GM18909 (cell line): Measurements from ENCODE around the gene CERS4.
A peak's percentile ranks its signal among the peaks of the same experiment; 100 is the strongest.
"Not testable (repeated sequence)": the region's sequence is repeated elsewhere in the genome, so short reads cannot be mapped to it uniquely, and the experiment has no call there.

Experiments
- ATAC-seq: cut with Tn5 transposase; IDR thresholded peaks from one replicate; pipeline ENCODE4 v1.9.1; 2021; ENCODE audit warnings: mild to moderate bottlenecking; ENCODE audit not compliant: unreplicated experiment, poor library complexity

Gene CERS4

DNA sequence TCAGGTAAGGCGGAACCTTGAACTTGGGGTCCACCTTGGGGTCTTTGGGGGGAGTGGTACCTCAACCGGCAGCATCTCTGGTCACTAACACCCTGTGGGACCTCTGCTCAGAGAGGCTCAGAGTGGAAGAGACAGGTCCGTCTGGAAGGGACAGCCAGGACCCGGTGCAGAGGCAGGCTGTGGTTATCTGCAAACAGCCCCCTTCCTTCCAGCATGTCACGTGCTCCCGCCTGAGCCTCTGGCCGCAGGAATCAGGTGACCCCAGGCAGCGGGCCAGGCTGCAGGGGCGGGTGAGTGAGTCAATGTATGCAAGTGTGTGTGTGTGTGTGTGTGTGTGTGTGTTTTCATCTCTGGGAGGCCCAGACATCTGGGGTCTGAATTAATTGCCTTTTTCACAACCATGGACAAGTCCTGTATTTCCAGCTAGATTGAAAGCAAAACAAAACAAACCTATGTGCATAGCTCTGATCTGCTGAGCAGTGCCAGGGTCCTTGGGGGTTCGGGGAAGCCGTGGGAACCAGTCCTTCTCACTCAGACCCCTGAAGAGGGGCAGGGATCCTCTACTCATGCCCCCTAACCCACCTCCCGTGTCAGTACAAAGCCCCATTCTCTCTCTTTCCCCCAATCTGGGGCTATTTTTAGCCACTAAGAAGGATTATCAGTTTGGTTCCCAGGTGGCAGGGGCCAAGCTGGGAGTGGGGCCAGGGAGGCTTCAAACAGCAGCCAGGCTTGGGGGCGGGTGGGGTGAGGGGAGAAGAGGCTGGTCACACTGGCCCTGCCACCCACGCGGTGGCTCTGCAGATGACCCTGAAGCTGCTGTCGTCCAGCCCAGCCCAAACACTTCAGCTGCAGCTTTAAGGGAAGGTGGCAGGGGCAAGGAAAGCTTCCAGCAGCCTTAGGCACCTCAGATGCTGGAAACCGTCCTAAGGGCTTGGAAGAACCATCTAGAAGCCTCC, 31.4 kb downstream of the CERS4 start:
- ATAC-seq = peak; percentile 80

DNA sequence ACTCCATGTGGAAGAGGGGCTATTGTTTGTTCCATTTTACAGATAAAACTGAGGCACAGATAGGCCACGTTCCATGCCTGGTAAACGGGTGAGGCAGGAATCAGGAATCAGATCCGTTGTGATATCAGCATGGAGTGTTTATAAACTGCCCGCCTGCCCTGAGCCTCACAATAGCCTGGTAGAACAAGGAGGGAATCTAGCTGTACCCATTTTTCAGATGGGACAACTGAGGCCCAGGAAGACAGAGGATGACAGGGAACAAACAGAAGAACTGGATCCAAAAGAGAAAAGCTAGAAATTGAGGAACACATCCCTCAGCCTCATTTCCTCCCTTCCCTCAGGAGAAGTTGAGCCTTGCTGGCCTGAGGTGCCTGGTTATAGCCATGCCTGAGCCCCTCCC, 32.5 kb downstream of the CERS4 start:
- no peak for ATAC-seq

DNA sequence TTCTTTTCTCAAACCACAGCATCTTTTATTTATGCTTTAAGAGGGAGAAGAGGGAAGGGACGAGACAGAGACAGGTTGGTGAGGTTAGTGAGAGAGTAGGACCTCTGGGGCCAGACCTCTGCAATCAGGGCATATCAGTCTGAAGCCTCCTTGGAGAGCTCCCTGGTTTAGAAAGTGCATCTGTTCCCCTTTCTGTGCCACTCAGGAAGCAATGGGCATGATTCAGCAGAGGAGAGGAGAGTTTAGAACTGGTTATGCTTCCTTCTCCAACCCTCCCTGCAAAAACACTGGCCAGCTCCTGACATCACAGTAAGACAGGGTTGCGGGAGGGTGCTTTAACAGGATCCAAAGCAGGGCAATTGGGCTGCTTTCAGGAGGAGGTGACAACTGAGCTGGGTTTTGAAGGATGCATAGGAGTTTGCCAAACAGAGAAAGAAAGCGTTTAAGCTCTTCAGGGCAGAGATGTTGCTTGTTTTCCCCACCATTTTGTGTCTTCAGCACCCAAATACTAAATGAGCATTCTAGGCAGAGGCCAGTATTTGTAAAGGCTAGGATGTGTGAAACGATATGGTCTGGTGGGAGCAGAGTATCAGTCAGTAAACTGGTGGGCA, 33.1 kb downstream of the CERS4 start:
- ATAC-seq = no peak

DNA sequence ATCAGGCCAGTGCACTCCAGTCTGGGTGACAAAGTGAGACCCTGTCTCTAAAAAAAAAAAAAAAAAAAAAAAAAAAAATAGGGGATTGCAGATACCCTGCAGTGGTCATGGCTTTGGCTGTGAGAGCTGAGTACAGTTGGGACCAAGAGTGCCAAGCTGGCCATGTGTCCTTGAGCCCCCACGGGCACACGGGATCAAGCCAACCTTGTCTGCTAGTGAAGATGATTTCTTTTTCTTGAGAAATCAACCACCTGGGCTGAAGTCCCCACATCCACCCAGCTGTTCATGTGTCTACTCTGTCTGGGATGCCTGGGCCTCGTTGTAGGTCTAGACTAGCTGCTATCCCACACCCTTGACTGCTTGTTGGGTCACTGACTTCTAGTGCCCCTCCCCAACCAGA, 34.0 kb downstream of the CERS4 start:
- no peak for ATAC-seq

DNA sequence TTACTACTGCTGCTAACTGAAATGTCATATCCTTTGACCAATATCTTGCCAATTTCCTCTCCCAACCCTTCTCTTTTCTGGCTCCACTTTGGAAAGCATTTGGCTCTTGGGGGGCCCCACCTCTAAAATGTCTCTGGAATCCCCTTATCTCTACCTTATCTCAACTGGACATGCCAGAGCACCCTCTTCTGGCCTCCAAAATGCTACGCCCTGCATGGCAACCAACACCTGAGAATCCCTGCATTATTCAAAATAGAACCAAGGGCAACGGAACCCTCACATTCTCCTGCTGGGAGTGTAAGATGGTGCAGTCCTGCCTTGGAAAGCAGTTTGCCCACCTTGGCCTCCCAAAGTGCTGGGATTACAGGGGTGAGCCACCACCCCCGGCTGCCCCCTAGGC, 35.3 kb downstream of the CERS4 start:
- ATAC-seq = no peak

DNA sequence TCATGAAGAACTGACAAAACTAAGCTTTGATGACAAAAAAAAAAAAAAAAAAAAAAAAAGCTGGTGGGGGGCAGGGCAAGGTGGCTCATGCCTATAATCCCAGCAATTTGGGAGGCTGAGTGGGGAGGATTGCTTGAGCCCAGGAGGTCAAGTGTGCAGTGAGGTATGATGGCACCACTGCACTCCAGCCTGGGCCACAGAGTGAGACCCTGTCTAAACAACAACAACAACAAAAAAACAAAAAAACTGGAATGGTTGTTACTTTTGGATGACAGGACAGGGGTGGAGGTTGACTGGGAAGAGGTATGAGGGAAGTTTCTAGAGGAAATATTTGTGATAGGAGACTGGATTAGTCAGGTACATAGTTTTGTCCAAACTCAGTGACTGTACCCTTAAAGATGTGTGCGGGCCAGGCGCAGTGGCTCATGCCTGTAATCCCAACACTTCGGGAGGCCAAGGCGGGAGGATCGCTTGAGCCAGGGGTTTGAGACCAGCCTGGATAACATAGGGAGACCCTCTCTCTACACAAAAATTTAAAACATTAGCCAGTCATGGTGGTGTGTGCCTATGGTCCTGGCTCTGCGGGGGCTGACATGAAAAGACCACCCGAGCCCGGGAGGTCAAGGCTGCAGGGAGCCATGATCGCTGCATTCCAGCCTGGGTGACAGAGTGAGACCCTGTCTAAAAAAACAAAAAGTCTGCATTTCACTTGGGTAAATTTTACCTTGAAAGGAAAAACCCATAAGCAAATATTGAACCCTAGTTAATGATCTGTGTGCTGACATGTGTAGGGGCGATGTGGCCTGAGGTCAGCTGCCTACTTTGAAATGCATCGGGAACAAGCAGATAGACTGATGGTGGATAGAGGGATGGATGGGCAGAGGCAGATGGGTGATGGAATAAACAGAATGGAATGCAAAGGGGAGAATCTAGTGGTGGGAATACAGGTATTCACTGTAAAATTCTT, 37.0 kb downstream of the CERS4 start:
- ATAC-seq = no peak

DNA sequence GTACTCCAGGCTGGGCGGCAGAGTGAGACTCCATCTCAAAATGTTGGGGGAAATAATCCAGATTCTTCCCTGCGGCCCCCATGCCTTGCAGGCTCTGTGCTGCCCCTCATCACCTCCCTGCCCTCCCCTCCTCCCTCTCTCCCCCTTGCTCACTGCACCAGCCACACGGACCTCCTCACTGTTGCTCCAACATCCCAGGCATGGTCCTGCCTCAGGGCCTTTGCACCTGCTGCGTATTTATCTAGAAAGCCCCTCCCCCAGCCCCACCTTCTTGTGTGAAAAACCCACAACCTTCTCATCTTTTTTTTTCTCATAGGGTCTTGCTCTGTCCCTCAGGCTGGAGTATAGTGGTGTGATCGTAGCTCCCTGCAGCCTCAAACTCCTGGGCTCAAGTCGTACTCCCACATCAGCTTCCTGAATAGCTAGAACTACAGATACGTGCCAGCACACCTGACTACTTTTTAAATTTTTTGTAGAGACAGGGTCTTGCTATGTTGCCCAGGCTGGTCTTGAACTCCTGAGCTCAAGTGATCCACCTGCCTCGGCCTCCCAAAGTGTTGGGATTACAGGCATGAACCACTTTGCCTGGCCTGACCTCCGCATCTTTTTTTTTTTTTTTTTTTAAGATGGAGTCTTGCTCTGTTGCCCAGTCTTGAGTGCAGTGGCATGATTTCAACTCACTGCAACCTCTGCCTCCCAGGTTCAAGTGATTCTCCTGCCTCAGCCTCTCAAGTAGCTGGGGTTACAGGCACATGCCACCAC, 38.1 kb downstream of the CERS4 start:
- ATAC-seq = not testable (repeated sequence)

DNA sequence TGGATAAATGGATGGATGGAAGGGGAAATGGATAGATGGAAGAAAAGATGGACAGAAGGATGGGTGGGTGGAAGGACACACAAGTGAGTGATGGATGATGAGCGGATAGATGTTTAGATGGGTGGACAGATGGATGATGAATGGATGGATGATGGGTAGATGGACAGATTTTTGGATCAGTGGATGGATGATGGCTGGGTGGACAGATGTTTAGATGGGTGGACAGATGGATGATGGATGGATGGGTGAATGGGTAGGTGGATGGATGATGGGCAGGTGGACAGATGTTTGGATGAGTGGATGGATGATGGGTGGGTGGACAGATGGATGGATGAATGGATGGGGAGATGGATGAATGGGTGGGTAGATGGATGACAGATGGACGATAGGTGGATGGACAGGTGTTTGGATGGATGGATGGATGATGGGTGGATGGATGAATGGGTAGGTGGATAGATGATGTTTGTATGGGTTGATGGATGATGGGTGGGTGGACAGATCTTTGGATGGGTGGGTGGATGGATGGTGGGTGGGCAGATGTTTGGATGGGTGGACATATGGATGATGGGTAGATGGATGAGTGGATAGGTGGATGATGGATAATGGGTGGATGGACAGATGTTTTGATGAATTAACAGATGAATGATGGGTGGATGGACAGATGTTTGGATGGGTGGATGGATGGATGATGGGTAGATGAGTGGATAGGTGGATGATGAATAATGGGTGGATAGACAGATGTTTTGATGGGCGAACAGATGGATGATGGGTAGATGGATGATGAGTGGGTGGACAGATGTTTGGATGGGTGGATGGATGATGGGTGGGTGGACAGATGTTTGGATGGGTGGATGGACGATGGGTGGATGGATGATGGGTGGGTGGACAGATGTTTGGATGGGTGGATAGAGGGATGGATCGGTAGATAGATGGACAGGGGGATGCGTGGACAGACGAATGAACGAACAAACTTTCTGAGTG, 39.5 kb downstream of the CERS4 start:
- no peak for ATAC-seq

DNA sequence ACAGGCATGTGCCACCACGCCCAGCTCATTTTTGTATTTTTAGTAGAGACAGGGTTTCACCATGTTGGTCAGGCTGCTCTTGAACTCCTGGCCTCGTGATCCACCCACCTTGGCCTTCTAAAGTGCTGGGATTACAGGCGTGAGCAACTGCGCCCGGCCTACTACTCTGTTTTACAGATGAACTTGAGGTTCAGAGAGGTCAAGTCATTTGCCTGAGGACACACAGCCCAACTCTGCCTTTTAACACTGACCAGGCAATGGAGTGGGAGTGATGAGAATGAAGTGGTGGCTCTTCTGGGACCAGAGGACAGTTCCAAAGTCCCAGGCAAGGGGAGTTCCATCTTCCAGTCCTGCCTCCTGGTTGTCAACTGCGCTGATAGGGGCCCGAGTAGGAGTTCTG, 41.4 kb downstream of the CERS4 start:
- ATAC-seq = no peak

DNA sequence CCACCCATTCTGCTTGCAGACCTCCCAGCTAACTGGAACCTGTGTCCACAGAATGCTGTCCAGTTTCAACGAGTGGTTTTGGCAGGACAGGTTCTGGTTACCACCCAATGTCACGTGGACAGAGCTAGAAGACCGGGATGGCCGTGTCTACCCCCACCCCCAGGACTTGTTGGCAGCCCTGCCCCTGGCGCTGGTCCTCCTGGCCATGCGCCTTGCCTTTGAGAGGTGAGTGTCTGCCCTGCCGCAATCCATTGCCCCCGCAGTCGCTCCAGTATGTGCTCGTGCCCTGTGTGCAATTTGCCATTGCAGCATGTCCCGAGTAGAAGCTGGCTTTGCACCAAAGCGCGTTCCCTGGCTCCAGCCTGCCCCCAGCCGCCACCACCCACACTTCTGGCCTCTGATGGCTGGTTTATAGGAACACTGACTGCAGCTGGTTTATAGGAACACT, 41.9 kb downstream of the CERS4 start:
- no peak for ATAC-seq

DNA sequence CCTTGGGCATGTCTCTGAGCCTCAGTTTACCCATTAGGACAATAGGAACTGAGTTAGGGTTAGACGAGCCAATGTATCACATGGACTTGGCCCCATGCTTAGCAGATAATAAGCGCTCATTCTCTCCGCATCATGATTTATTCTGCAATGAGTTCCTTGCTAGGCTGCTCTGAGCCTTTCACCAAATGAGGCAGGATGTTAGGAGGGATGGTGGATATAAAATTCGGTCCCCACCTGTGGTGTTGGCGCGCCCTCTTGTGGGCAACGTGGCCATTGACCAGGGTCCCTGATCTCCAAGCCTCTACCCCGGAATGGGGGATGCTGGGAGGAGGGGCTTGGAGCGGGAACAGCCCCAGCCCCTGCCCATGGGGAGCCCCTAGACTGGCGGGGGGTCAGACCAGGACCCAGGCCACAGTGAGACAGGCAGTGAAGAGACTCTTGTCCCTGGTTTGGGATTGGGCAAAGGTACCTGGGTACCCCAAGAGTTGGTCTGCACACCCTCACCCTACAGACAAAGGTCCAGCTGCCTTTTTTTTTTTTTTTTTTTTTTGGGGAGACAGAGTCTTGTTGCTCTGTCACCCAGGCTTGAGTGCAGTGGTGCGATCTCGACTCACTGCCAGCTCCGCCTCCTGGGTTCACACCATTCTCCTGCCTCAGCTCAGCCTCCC, 43.9 kb downstream of the CERS4 start:
- peak; percentile 56 for ATAC-seq

DNA sequence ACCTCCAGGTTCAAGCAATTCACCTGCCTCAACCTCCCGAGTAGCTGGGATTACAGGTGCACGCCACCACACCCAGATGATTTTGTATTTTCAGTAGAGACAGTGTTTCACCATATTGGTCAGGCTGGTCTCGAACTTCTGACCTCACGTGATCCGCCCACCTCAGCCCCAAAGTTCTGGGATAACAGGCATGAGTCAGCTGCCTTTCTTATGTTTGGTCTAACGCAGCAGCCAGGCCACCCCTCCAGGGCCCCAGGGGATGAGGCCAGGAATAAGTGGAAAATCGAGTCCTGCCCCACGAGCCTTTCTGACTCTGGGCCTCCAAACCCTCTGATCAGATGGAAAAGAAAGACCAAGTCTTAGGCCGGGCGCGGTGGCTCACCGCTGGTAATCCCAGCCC, 44.5 kb downstream of the CERS4 start:
- ATAC-seq = no peak

DNA sequence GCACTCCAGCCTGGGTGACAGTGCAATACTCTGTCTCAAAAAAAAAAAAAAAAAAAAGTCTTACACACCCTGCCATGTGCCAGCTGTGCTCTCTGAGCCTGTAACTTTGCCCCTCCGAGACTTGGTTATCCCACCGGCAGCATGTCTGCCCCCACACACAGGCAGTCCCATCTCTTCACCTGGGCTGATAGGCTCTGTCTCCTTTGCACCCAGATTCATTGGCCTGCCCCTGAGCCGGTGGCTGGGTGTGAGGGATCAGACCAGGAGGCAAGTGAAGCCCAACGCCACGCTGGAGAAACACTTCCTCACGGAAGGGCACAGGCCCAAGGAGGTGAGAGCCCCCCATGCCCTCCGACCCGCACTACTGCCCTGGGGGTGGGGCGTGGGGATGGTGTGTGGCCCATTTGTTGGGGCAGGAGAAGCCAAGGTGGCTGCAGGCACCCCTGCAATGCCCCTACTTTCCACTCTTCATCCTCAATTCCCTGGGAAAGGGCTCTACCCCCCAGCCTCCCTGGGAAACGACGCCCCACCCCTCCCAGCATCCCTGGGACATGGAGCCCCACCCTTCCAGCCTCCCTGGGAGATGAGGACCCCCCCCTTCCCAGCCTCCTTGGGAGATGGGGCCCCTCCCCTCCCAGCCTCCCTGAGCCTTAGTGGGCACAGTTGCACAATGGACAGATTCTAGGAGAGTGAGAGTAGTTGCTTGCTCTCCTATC, 45.3 kb downstream of the CERS4 start:
- ATAC-seq = no peak

DNA sequence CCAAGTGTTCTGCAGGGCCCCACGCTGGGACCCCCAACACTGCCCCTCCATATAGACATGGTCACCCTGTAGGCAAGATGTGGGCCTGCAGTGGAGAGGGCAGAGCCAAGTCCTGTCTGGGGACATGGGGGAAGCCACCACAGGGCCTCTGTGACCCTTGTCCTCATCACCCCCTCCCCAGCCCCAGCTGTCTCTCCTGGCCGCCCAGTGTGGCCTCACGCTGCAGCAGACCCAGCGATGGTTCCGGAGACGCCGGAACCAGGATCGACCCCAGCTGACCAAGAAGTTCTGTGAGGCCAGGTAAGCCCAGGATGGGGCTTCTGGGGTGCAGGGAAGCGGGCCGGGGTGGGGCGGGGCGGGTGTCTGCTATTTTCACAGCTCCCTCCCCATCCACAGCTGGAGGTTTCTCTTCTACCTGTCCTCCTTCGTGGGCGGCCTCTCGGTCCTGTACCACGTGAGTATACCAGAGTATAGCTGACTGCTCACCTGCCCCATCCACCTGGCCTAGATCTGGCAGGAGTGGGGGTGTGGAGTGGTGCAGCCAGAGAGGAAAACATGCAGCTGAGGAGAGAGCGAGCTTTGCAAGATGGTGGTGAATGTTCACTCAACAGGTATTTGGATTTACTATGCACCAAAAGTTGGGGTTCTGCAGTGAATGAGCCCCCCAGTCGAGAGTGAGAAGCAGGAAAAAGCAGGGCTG, 46.4 kb downstream of the CERS4 start:
- ATAC-seq = no peak

DNA sequence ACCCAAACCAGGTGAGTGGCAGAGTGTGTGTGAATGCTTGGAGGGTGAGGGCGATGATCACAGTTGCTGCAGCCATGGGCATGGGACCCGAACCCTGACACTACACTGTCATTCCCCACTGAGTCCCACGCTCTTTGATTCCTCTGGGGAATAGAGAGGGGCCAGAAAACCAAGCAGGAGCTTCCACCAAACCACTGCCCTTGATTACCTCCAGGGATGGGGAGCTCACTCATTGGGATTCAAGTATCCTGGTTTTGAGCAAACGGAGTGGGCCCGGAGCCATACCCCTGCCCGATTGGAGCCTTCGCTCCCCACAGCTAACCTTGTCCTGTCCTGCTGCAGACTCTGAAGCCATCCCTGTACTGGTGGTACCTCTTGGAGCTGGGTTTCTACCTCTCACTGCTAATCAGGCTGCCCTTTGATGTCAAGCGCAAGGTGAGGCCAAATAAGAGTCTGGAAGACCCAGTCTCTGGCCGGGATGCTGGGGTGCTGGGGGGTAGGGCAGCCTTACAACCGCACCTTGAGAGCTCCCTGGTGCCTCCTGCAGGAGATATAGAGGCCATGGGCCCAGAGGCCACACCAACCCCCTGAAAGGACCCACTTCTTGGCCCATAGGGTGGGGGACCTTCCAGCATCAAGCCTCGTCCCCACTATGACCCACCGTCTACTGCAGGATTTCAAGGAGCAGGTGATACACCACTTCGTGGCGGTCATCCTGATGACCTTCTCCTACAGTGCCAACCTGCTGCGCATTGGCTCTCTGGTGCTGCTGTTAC, 47.3 kb downstream of the CERS4 start:
- ATAC-seq = no peak

DNA sequence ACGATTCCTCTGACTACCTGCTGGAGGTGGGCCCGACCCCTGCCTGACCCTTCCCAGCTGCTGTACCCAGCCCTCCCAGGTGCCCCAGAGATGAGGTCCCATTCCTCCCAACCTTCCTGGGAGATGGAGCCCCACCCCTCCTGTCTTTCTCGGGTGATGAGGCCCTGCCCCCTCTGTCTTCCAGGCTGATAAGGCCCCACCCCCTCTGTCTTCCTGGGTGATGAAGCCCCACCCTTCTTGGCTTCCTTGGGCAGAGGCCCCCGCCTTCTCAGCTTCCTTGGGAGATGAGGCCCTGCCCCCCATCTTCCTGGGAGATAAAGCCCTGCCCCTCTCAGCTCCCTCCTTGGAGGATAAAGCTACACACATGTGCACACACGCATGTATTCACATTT, 47.9 kb downstream of the CERS4 start:
- no peak for ATAC-seq
